Measurements from ENCODE around the gene NEDD4L.
"Not testable (repeated sequence)": the region's sequence is repeated elsewhere in the genome, so short reads cannot be mapped to it uniquely, and the experiment has no call there.

NEDD4L gene

GRCh38 chr18:58043491-58044369 lies at the start of gene NEDD4L:
Gene NEDD4L (plus strand): TSS chr18:58044226. CDS start chr18:58044661, 435 bp downstream.
- peak; percentile 80 for DNase-seq

GRCh38 chr18:57995331-57995730 lies 48.7 kb upstream of the NEDD4L start:
- DNase-seq: no peak

- not testable (repeated sequence) for DNase-seq
Measured at GRCh38 chr18:57996894-57997293, 47.1 kb upstream of the NEDD4L start.

- DNase-seq: no peak
Measured at GRCh38 chr18:57997820-57998219, 46.2 kb upstream of the NEDD4L start.

- no peak for DNase-seq
Measured at GRCh38 chr18:57998461-57998860, 45.6 kb upstream of the NEDD4L start.

GRCh38 chr18:58004317-58004716 lies 39.7 kb upstream of the NEDD4L start:
- DNase-seq: no peak

GRCh38 chr18:58005011-58005410 lies 39.0 kb upstream of the NEDD4L start:
- no peak for DNase-seq

- no peak for DNase-seq
Measured at GRCh38 chr18:58005885-58006523, 38.0 kb upstream of the NEDD4L start.

- DNase-seq: no peak
Measured at GRCh38 chr18:58009166-58009565, 34.9 kb upstream of the NEDD4L start.

GRCh38 chr18:58010265-58010664 lies 33.8 kb upstream of the NEDD4L start:
- DNase-seq: no peak

GRCh38 chr18:58012356-58012755 lies 31.7 kb upstream of the NEDD4L start:
- DNase-seq: no peak

- DNase-seq: no peak
Measured at GRCh38 chr18:58013241-58014211, 30.5 kb upstream of the NEDD4L start.

- peak; percentile 43 for DNase-seq
Measured at GRCh38 chr18:58015065-58015780, 28.8 kb upstream of the NEDD4L start.

- no peak for DNase-seq
Measured at GRCh38 chr18:58017267-58017666, 26.8 kb upstream of the NEDD4L start.

- DNase-seq: no peak
Measured at GRCh38 chr18:58020567-58021107, 23.4 kb upstream of the NEDD4L start.

- no peak for DNase-seq
Measured at GRCh38 chr18:58021504-58021903, 22.5 kb upstream of the NEDD4L start.

- DNase-seq: no peak
Measured at GRCh38 chr18:58023108-58023507, 20.9 kb upstream of the NEDD4L start.

GRCh38 chr18:58024139-58024538 lies 19.9 kb upstream of the NEDD4L start:
- DNase-seq: no peak

GRCh38 chr18:58025205-58025604 lies 18.8 kb upstream of the NEDD4L start:
- no peak for DNase-seq

GRCh38 chr18:58025733-58026132 lies 18.3 kb upstream of the NEDD4L start:
- no peak for DNase-seq

- no peak for DNase-seq
Measured at GRCh38 chr18:58026395-58026794, 17.6 kb upstream of the NEDD4L start.

- no peak for DNase-seq
Measured at GRCh38 chr18:58026857-58027256, 17.2 kb upstream of the NEDD4L start.

Data from CD4-positive, alpha-beta T cell treated with Interleukin-15 for 1 hour (primary cell).